Central memory CD8-positive, alpha-beta T cell (primary cell): ENCODE data around the gene APOF.
A peak's percentile ranks its signal among the peaks of the same experiment; 100 is the strongest.

Experiments
- ATAC-seq: fragments of 150-1000 bp; cut with Tn5 transposase; replicated peaks from 2 replicates; pipeline ENCODE4 v1.10.0; 2022; ENCODE audit warnings: mild to moderate bottlenecking, moderate FRiP score, moderate number of reproducible peaks; ENCODE audit not compliant: poor library complexity, severe bottlenecking; ENCODE audit errors: extremely low read depth
- DNase-seq, 2 donors: peaks; one replicate each; pipeline ENCODE4 v3.0.0; 2021; ENCODE audit warnings: low spot score in 2 of 2
- H3K27ac Mint-ChIP-seq: one replicate; pipeline ENCODE4 v1.8.0; 2022; ENCODE audit warnings: low read depth, mild to moderate bottlenecking, moderate library complexity, mixed read lengths
- H3K27me3 Mint-ChIP-seq: one replicate; pipeline ENCODE4 v1.8.0; 2022; ENCODE audit warnings: mixed read lengths
- H3K36me3 Mint-ChIP-seq: one replicate; pipeline ENCODE4 v1.8.0; 2022; ENCODE audit warnings: mild to moderate bottlenecking, moderate library complexity, mixed read lengths; ENCODE audit not compliant: insufficient read depth
- H3K4me1 Mint-ChIP-seq: one replicate; pipeline ENCODE4 v1.8.0; 2022; ENCODE audit warnings: mixed read lengths
- H3K4me3 Mint-ChIP-seq: one replicate; pipeline ENCODE4 v1.8.0; 2022; ENCODE audit warnings: mild to moderate bottlenecking, moderate library complexity, mixed read lengths
- H3K9me3 Mint-ChIP-seq: one replicate; pipeline ENCODE4 v1.8.0; 2022; ENCODE audit warnings: mixed read lengths

The APOF gene

DNA sequence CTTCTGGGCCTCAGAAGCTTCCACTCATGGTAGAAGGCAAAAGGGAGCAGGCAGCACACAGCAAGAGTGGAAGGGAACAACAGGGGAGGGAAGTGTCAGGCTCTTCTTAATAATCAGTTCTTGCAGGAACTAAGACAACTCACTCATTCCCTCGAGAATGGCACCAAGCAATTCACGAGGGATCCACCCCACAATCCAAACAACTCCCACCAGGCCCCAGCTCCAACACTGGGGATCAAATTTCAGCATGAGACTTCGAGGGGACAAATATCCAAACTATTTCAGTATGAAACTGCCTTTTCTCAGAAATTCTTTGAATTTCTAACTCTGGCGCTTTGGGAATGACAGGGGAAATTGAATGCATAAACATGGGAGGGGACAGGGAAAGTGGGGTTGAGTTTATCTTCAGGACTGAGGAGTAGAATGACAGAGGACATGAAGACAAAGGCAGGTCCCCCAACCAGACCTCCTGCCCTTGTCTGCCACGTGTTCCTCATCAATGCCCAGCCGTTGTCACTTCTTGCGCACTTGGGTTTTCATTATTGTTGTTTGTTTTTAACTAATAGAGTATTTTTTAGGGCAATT lies 24.6 kb upstream of the APOF start:
- no peak overlapping the region for H3K4me3 Mint-ChIP-seq

DNA sequence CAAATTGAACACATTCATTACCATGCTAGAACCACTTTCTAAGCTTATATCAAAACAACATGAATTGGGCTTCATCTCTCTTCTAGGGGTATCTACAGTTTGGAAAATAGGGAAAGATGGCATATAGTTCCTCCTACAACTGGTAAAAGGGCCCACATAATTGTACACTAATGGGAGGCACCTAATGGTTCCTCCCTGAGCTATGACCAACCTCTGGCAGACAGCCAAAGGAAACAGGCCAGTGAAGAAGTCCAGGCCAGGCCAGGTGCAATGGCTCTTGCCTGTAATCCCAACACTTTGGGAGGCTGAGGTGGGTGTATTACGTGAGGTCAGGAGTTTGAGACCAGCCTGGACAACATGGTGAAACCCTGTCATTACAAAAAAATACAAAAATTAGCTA lies 23.2 kb upstream of the APOF start:
- H3K27ac Mint-ChIP-seq, result no peak overlapping the region
- ATAC-seq (no peak), DNase-seq (no peak)
- no peak overlapping the region for H3K4me3 Mint-ChIP-seq
- H3K27me3 Mint-ChIP-seq, result no peaks in the 10 kb centered on the region
- no peaks in the 10 kb centered on the region for H3K9me3 Mint-ChIP-seq
- H3K4me1 Mint-ChIP-seq, result no peaks in the 10 kb centered on the region
- H3K36me3 Mint-ChIP-seq, result peaks cover 2% of the 10 kb centered on the region

More for the DNA sequence above, 24.6 kb upstream of the APOF start:
- peaks cover 2% of the 10 kb centered on the region for H3K36me3 Mint-ChIP-seq
- no peaks in the 10 kb centered on the region for H3K9me3 Mint-ChIP-seq
- H3K4me1 Mint-ChIP-seq, result no peaks in the 10 kb centered on the region
- no peaks in the 10 kb centered on the region for H3K27me3 Mint-ChIP-seq
- ATAC-seq (no peak), DNase-seq (no peak)
- H3K27ac Mint-ChIP-seq, result no peak overlapping the region

DNA sequence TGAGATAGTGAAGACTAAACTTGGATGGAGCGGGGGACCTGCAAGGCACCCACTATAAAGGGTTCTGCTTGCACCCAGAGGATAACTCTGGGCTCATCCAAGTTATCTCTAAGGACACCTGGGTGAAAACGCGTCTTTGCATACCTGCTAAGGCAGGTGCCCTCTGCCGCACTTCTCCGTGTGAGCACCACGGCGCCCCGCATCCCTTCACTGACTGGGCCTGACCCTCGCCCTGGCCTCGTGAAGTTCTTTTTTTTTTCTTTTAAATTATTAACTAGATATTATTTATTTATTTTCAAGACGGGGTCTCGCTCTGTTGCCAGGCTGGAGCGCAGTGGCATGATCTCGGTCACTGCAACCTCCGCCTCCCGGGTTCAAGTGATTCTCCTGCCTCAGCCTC lies 20.0 kb upstream of the APOF start:
- H3K9me3 Mint-ChIP-seq, result no peaks in the 10 kb centered on the region
- ATAC-seq (no peak), DNase-seq (no peak)
- no peak overlapping the region for H3K4me3 Mint-ChIP-seq
- no peak overlapping the region for H3K27ac Mint-ChIP-seq
- no peaks in the 10 kb centered on the region for H3K4me1 Mint-ChIP-seq
- peaks cover 2% of the 10 kb centered on the region for H3K36me3 Mint-ChIP-seq
- no peaks in the 10 kb centered on the region for H3K27me3 Mint-ChIP-seq

DNA sequence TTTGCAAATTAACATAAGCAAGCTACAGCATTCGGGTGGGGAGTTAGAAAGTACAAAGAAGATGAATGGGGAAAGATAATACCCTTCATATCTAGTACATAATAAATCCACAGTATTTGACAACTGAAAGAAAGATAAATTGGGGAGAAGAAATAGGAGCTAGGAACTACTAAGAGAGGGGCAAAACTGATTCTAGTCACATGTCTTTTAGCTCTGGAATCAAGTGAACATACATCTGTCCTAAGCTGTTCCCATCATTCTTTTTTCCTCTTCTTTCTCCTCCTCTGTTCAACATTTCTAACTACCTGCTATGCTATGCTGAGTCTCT lies 15.3 kb upstream of the APOF start:
- no peak for DNase-seq
- H3K4me3 Mint-ChIP-seq, result no peak overlapping the region
- ATAC-seq, result no peak
- H3K36me3 Mint-ChIP-seq, result no peaks in the 10 kb centered on the region
- H3K27ac Mint-ChIP-seq, result no peak overlapping the region
- H3K9me3 Mint-ChIP-seq, result no peaks in the 10 kb centered on the region
- H3K27me3 Mint-ChIP-seq, result no peaks in the 10 kb centered on the region
- H3K4me1 Mint-ChIP-seq, result no peaks in the 10 kb centered on the region

DNA sequence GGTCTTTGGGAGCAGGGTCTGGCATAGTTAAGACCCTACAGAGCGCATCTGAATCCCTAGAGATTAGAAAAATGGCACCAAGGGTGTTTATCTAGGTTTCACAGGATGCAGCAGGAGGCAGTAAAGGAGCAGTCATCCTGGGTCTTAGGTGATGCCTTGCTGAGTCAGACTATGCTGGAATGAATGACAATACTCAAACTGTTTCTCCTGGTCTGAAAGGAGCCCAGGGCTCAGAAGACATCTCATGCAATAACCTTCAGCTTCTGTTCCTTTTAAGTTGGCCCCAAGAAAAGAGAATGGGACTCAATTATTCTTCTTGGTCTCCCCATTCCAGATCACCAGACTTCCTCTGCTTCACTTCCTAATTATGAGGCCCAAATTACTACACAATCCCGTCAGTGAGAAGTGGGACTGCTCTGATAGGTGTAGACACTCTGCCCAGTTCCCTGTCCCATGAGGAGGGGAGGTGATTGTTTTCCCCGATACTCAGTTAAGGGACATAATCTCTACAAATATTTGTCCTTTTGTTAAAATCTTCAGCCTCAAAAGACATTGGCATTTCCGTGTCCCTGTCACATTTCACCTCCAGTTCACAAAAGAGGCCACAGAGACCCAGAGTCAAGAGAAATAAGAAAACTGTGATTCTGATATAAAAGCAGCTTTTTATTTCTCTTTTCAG lies 14.8 kb upstream of the APOF start:
- Mint-ChIP-seq H3K4me1 (no peaks in the 10 kb centered on the region), H3K9me3 (no peaks in the 10 kb centered on the region), H3K36me3 (no peaks in the 10 kb centered on the region), H3K4me3 (no peak overlapping the region), H3K27ac (no peak overlapping the region), H3K27me3 (no peaks in the 10 kb centered on the region)
- no peak for ATAC-seq
- DNase-seq, result no peak

DNA sequence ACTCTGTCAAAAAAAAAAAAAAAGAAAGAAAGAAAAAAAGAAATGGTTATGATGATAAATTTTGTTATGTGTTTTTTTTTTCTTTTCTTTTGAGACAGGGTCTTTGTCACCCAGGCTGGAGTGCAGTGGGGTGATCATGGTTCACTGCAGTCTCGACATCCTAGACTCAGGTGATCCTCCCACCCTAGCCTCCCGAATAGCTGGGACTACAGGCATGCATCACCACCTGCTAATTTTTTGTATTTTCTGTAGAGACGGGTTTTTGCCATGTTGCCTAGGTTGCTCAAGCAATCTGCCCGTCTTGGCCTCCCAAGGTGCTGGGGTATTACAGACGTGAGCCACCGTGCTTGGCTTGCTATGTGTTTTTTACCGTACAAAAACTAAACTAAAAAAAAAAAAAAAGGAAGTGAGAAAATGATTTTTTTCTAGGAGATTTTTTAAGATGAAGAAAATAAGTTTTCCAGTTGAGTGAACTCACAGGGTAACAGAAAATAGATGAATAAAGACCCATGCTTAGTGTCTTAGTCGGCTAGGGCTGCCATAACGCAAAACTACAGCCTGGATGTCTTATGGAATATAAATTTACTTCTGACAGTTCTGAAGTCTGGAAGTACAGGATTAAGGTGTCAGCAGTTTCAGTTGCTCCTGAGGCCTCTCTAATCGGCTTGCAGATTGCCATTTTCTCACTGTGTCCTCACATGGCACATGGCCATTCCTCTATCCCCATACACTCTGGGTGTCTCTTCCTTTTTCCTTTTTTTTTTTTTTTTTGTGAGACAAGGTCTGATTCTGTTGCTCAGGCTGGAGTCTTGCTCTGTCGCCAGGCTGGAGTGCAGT lies 13.2 kb upstream of the APOF start:
- Mint-ChIP-seq H3K4me1 (no peaks in the 10 kb centered on the region), H3K27me3 (no peaks in the 10 kb centered on the region), H3K4me3 (no peak overlapping the region), H3K9me3 (no peaks in the 10 kb centered on the region), H3K36me3 (peaks cover 1% of the 10 kb centered on the region), H3K27ac (no peak overlapping the region)
- no peak for ATAC-seq
- no peak for DNase-seq

DNA sequence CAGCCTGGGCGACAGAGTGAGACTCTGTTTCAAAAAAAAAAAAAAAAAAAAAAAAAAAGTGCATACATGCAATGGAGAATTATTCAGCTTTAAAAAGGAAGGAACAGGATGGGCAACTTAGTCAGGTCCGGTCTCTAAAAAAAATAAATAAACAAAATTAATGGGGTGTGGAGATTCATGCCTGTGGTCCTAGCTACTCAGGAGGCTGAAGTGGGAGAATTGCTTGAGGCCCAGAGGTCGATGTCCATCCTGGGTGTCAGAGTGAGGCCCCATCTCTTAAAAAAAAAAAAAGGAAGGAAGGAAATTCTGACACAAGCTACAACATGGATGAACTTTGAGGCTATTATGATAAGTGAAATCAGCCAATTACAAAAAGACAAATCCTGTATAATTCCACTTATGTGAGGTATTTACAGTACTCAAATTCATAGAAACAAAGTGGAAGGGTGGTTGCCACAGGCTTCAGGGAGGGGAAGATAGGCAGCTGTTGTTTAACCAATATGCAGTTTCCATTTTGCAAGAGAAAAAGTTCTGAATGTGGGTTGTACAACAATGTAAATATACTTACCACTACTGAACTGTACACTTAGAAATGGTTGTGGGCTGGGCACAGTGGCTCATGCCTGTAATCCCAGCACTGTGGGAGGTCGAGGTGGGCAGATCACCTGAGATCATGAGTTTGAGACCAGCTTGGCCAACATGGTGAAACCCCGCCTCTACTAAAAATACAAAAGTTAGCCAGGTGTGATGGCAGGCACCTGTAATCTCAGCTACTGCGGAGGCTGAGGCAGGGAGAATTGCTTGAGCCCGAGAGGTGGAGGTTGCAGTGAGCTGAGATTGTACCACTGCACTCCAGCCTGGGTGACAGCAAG lies 12.3 kb upstream of the APOF start:
- Mint-ChIP-seq H3K27ac (no peak overlapping the region), H3K9me3 (no peaks in the 10 kb centered on the region), H3K36me3 (peaks cover 1% of the 10 kb centered on the region), H3K4me3 (no peak overlapping the region), H3K27me3 (no peaks in the 10 kb centered on the region), H3K4me1 (no peaks in the 10 kb centered on the region)
- ATAC-seq, result no peak
- DNase-seq, result no peak

DNA sequence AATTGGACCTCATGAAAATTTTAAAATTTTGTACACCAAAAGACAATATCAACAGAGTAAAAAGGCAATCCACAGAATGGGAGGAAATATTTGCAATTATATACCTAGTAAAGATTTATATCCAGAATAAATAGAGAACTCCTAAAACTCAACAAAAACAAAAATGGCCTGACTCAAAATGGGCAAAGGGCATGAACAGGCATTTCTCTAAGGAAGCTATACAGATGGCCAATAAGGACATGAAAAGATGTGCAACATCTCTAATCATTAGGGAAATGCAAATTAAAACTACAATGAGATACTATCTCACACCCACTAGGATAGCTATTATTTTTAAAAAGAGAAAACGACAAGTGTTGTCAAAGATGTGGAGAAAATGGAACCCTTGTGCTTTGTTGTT lies 10.9 kb upstream of the APOF start:
- no peaks in the 10 kb centered on the region for H3K27me3 Mint-ChIP-seq
- H3K27ac Mint-ChIP-seq, result no peak overlapping the region
- H3K9me3 Mint-ChIP-seq, result no peaks in the 10 kb centered on the region
- no peak overlapping the region for H3K4me3 Mint-ChIP-seq
- DNase-seq (no peak), ATAC-seq (no peak)
- H3K4me1 Mint-ChIP-seq, result no peaks in the 10 kb centered on the region
- peaks cover 1% of the 10 kb centered on the region for H3K36me3 Mint-ChIP-seq

DNA sequence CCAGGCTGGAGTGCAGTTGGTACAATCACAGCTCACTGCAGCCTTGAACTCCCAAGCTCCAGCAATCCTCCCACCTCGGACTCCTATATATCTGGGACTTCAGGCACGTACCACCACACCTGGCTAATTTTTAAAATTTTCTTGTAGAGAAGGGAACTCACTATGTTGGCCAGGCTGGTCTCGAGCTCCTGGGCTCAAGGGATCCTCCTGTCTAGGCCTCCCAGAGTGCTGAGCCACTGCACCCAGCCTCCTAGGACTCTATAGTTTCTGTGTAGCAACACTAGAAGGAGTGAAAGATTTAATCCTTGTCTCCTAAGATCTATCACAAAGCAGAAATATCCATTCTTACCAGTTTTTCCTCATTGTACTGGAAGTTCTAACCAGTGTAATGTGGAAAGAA lies 4.3 kb upstream of the APOF start:
- Mint-ChIP-seq H3K27me3 (no peaks in the 10 kb centered on the region), H3K27ac (no peak overlapping the region), H3K9me3 (no peaks in the 10 kb centered on the region), H3K36me3 (peaks cover 1% of the 10 kb centered on the region), H3K4me3 (no peak overlapping the region), H3K4me1 (no peaks in the 10 kb centered on the region)
- DNase-seq (no peak), ATAC-seq (no peak)

DNA sequence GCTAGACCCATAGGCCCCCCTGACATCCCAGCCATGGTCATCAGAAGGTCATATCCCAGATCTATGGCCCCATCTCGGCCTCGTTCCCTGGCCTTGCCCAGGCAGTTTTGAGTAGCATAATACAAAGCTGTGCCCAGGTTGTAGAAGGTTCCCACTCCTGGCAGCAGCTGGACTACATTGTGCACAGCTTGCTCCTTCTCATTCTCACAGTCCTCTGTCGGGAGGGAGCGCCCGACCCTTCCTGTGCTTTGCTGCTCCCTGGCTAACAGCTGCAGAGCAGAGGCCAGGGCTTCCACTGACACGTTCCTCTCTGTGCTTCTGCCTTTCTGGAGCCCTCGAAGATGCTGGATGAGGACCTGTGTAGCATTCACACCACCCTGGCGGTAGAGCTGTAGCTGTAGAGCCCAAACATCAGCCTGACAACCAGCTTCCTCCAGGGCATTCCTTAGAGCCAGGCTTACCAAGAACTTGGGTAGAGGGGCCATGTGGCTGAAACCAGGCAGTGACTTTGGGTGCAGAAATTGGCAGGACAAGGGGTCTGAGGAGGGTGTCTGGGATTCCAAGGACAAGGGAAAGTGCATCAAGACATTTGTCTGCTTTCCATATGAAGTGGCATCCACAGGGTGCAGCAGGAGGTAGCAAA lies 1.0 kb downstream of the APOF start:
- H3K9me3 Mint-ChIP-seq, result no peaks in the 10 kb centered on the region
- no peaks in the 10 kb centered on the region for H3K27me3 Mint-ChIP-seq
- DNase-seq, result no peak
- peaks cover 6% of the 10 kb centered on the region for H3K36me3 Mint-ChIP-seq
- peak overlapping the region; percentile 90 for H3K4me3 Mint-ChIP-seq
- no peak overlapping the region for H3K27ac Mint-ChIP-seq
- no peak for ATAC-seq
- H3K4me1 Mint-ChIP-seq, result peaks cover 16% of the 10 kb centered on the region

DNA sequence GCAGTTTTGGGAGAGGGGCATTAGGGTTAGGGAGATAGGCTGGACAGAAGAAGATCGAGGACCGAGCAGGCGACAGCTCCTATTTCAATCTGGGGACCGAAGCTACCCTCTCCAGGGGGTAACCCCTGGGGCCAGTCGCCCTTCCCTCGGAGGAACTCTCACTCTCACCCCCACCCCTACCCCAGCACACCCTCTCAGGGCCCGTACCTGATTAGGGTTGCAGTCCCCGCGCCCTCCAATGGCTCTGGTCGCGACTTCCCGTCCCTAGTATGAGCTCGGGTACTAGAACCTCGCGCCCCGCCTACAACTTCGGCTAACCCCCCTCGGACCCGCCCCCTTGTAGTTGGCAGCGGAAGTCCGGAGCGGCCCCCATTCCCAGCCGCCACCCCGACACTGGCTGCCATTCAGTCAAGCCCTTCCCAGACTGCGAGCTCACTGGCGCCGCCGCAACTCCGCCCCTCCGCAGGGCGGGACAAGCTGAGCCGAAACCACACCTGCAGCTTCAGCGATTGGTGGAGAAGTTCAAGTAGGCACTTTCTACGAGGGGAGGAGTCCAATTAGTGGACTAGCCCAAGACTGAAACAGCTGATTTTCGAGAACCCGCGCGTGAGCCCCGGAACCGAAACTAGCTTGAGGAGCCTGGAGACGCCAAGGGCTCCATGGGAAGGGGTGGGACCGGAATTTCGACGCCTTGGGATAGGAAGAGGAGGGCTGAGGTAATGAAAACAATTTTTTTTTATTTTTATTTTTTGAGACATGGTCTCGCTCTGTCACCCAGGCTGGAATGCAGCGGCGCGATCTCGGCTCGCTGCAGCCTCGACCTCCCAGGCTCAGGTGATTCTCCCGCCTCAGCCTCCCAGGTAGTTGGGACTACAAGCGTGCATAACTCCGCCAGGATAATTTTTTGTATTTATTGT lies 2.5 kb downstream of the APOF start, which contains the start of gene STAT2:
Gene STAT2 (minus strand): TSS at position 257 of the 917 bp plus-strand sequence. CDS start 3,536 bp downstream, outside the sequence.
- Mint-ChIP-seq H3K9me3 (no peaks in the 10 kb centered on the region), H3K36me3 (peaks cover 13% of the 10 kb centered on the region), H3K4me1 (peaks cover 16% of the 10 kb centered on the region), H3K27ac (peak within 1 kb of the TSS; percentile 98), H3K4me3 (peak within 1 kb of the TSS; percentile 90), H3K27me3 (no peaks in the 10 kb centered on the region)
- DNase-seq (peak; percentile 97 to 100), ATAC-seq (peak; percentile 97)
